ENCODE measurements around the gene FZD8. TPM values are rescaled to one million over a fixed set of nuclear protein-coding genes. Genes with fewer than 3 reads are reported as not detected.

Gene FZD8
- total and polyA plus RNA-seq, 4 donors, result 0.25 to 5.4 (median 3.0) TPM

DNA sequence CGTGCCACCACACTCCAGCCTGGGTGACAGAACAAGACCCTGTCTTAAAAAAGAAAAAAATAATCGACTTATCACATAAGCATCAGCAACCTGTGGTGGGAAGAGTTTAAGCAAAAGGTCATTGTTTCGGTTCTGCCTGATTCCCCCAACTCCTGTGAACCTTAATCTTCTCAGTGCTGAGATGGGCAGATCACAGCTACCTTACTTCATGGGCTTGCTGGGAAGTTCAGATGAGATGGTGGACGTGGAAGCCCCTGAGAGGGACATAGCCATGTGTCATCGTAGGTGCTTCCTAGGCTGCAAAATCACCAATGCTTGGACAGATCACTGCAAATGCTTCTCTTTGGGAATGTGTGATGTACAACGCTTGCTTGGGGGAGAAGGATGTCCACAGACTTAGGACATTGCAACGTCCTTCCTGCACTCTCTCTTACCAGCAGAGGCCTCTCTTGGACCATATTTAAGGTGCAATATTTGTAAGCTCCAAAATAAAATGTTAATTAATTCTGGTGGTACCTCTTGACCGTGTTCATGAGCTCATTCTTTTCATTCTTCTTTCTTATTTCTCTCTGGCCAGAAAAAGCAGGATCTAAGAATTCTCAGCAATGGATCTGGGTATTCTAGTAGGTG, 28.4 kb downstream of the FZD8 start:
- no peaks in the 10 kb centered on the region for H3K9me3 ChIP-seq (ENCODE audit: control insufficient read depth in 4 of 4, low read length in 3 of 4)
- H3K27me3 ChIP-seq (ENCODE audit: control insufficient read depth in 4 of 4, insufficient read depth in 4 of 4, low read length in 3 of 4), result no peaks in the 10 kb centered on the region
- no peaks in the 10 kb centered on the region for H3K36me3 ChIP-seq (ENCODE audit: control insufficient read depth in 4 of 4, insufficient read depth in 3 of 4, low read depth in 1 of 4, low read length in 3 of 4)
- H3K4me1 ChIP-seq (ENCODE audit: control insufficient read depth in 4 of 4, insufficient read depth in 4 of 4, low read length in 3 of 4), result peaks cover 0 to 13% (median 7%) of the 10 kb centered on the region in 4 donors
- no peak for DNase-seq (ENCODE audit: low spot score)
- no peak overlapping the region for H3K27ac ChIP-seq (ENCODE audit: low read depth in 1 of 2, low read length in 2 of 2)
- no peak overlapping the region for H3K9ac ChIP-seq (ENCODE audit: low read depth in 1 of 2, low read length in 2 of 2)
- 69% methylated on average over 8 of the region's 8 CpGs for WGBS
- no peak overlapping the region for H3K4me3 ChIP-seq (ENCODE audit: low read depth in 1 of 3, low read length in 3 of 3)
- TF ChIP-seq, protein P1, sequence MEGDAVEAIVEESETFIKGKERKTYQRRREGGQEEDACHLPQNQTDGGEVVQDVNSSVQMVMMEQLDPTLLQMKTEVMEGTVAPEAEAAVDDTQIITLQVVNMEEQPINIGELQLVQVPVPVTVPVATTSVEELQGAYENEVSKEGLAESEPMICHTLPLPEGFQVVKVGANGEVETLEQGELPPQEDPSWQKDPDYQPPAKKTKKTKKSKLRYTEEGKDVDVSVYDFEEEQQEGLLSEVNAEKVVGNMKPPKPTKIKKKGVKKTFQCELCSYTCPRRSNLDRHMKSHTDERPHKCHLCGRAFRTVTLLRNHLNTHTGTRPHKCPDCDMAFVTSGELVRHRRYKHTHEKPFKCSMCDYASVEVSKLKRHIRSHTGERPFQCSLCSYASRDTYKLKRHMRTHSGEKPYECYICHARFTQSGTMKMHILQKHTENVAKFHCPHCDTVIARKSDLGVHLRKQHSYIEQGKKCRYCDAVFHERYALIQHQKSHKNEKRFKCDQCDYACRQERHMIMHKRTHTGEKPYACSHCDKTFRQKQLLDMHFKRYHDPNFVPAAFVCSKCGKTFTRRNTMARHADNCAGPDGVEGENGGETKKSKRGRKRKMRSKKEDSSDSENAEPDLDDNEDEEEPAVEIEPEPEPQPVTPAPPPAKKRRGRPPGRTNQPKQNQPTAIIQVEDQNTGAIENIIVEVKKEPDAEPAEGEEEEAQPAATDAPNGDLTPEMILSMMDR (IDR thresholded peaks at IDR 0.05; ENCODE audit: low read depth, low read length, missing input control), result peak; percentile 39
- TF ChIP-seq FOXA1 (IDR thresholded peaks at IDR 0.05) (no peak), TAF1 (conservative IDR thresholded peaks at IDR 0.05) (no peak), FOXA2 (IDR thresholded peaks at IDR 0.05) (no peak), GABPA (IDR thresholded peaks at IDR 0.05 in 1 of 2, conservative IDR thresholded peaks at IDR 0.05 in 1 of 2) (no peak), NR2F2 (IDR thresholded peaks at IDR 0.05) (no peak), RXRA (IDR thresholded peaks at IDR 0.05) (no peak), RAD21 (IDR thresholded peaks at IDR 0.05) (peak; percentile 67 to 79), HNF4A (conservative IDR thresholded peaks at IDR 0.05) (no peak)
- TF ChIP-seq, protein P2, sequence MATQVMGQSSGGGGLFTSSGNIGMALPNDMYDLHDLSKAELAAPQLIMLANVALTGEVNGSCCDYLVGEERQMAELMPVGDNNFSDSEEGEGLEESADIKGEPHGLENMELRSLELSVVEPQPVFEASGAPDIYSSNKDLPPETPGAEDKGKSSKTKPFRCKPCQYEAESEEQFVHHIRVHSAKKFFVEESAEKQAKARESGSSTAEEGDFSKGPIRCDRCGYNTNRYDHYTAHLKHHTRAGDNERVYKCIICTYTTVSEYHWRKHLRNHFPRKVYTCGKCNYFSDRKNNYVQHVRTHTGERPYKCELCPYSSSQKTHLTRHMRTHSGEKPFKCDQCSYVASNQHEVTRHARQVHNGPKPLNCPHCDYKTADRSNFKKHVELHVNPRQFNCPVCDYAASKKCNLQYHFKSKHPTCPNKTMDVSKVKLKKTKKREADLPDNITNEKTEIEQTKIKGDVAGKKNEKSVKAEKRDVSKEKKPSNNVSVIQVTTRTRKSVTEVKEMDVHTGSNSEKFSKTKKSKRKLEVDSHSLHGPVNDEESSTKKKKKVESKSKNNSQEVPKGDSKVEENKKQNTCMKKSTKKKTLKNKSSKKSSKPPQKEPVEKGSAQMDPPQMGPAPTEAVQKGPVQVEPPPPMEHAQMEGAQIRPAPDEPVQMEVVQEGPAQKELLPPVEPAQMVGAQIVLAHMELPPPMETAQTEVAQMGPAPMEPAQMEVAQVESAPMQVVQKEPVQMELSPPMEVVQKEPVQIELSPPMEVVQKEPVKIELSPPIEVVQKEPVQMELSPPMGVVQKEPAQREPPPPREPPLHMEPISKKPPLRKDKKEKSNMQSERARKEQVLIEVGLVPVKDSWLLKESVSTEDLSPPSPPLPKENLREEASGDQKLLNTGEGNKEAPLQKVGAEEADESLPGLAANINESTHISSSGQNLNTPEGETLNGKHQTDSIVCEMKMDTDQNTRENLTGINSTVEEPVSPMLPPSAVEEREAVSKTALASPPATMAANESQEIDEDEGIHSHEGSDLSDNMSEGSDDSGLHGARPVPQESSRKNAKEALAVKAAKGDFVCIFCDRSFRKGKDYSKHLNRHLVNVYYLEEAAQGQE (IDR thresholded peaks at IDR 0.05), result no peak
- TF ChIP-seq, protein P3, sequence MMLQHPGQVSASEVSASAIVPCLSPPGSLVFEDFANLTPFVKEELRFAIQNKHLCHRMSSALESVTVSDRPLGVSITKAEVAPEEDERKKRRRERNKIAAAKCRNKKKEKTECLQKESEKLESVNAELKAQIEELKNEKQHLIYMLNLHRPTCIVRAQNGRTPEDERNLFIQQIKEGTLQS (IDR thresholded peaks at IDR 0.05), result no peak
- TF ChIP-seq, protein P4, sequence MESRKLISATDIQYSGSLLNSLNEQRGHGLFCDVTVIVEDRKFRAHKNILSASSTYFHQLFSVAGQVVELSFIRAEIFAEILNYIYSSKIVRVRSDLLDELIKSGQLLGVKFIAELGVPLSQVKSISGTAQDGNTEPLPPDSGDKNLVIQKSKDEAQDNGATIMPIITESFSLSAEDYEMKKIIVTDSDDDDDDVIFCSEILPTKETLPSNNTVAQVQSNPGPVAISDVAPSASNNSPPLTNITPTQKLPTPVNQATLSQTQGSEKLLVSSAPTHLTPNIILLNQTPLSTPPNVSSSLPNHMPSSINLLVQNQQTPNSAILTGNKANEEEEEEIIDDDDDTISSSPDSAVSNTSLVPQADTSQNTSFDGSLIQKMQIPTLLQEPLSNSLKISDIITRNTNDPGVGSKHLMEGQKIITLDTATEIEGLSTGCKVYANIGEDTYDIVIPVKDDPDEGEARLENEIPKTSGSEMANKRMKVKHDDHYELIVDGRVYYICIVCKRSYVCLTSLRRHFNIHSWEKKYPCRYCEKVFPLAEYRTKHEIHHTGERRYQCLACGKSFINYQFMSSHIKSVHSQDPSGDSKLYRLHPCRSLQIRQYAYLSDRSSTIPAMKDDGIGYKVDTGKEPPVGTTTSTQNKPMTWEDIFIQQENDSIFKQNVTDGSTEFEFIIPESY (IDR thresholded peaks at IDR 0.05), result no peak

DNA sequence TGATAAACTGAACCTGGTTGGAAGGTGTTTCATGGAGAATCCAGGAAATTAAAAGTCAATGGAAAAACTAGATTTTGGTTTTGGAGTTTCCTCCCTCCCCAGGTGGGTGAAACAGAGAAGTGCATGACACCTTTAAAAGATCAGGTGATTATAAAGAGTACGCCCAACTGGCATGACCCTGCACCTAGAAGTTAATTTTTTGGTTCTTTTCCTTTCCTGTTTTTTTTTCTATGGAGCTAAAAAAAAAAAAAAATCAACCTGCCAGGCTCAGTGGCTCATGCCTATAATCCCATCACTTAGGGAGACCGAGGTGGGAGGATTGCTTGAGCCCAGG, 29.0 kb downstream of the FZD8 start:
- no peaks in the 10 kb centered on the region for H3K36me3 ChIP-seq (ENCODE audit: control insufficient read depth in 4 of 4, insufficient read depth in 3 of 4, low read depth in 1 of 4, low read length in 3 of 4)
- TF ChIP-seq SP1 (IDR thresholded peaks at IDR 0.05), result peak; percentile 47
- TF ChIP-seq, protein P5, sequence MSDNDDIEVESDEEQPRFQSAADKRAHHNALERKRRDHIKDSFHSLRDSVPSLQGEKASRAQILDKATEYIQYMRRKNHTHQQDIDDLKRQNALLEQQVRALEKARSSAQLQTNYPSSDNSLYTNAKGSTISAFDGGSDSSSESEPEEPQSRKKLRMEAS (IDR thresholded peaks at IDR 0.05), result no peak
- TF ChIP-seq EGR1 (IDR thresholded peaks at IDR 0.05; ENCODE audit: low read depth in 2 of 2), result no peak
- no peak overlapping the region for H3K4me3 ChIP-seq (ENCODE audit: low read depth in 1 of 3, low read length in 3 of 3)
- no peak overlapping the region for H3K27ac ChIP-seq (ENCODE audit: low read depth in 1 of 2, low read length in 2 of 2)
- no peak overlapping the region for H3K9ac ChIP-seq (ENCODE audit: low read depth in 1 of 2, low read length in 2 of 2)
- 53% methylated on average over 2 of the region's 2 CpGs for WGBS
- no peaks in the 10 kb centered on the region for H3K27me3 ChIP-seq (ENCODE audit: control insufficient read depth in 4 of 4, insufficient read depth in 4 of 4, low read length in 3 of 4)
- H3K4me1 ChIP-seq (ENCODE audit: control insufficient read depth in 4 of 4, insufficient read depth in 4 of 4, low read length in 3 of 4), result peaks cover 0 to 13% (median 7%) of the 10 kb centered on the region in 4 donors
- H3K9me3 ChIP-seq (ENCODE audit: control insufficient read depth in 4 of 4, low read length in 3 of 4), result no peaks in the 10 kb centered on the region
- DNase-seq (ENCODE audit: low spot score), result no peak

Measured in liver (tissue), 9 donors.